Right lobe of liver (tissue), 6 donors: ENCODE measurements around the gene TNFRSF1A. TPM values are rescaled to one million over a fixed set of nuclear protein-coding genes. Genes with fewer than 3 reads are reported as not detected.
"Not testable (repeated sequence)": the region's sequence is repeated elsewhere in the genome, so short reads cannot be mapped to it uniquely, and the experiment has no call there.

Experiments used
- ATAC-seq, 4 donors: fragments of 200-7000 bp; cut with Tn5 transposase; one replicate each; pipeline ENCODE4 v1.9.1; 2020; ENCODE audit warnings: mild to moderate bottlenecking in 4 of 4, moderate library complexity in 4 of 4
- DNase-seq, 3 donors: peaks; one replicate each; pipeline ENCODE4 v3.0.0-alpha.2; 2020
- H3K27ac ChIP-seq, 3 donors: fragments of 200-600 bp; one replicate each; pipeline ENCODE4 v1.8.0; 2022
- H3K27me3 ChIP-seq, 2 donors: fragments of 200-600 bp; one replicate each; pipeline ENCODE4 v1.8.0; 2022
- H3K36me3 ChIP-seq, 4 donors: fragments of 200-600 bp; sonication (generic) in 1 of 4; one replicate each; pipeline versions ENCODE4 v1.5.1 to v1.8.0; 2017 to 2022; ENCODE audit warnings: control low read depth in 1 of 4
- H3K4me1 ChIP-seq, 4 donors: fragments of 200-600 bp; sonication (generic) in 1 of 4; one replicate each; pipeline versions ENCODE4 v1.5.1 to v1.8.0; 2017 to 2022; ENCODE audit warnings: control low read depth in 1 of 4
- H3K4me3 ChIP-seq, 3 donors: fragments of 200-600 bp; one replicate each; pipeline ENCODE4 v1.8.0; 2022
- H3K9me3 ChIP-seq, 4 donors: fragments of 200-600 bp; sonication (generic) in 1 of 4; one replicate each; pipeline versions ENCODE4 v1.5.1 to v1.8.0; 2017 to 2022; ENCODE audit warnings: control low read depth in 1 of 4
- POLR2A ChIP-seq: fragments of 450-650 bp; IDR thresholded peaks from one replicate; pipeline ENCODE4 v1.6.1; 2017; ENCODE audit warnings: antibody characterized with exemption, mild to moderate bottlenecking
- WGBS: methylation state at CpG from one replicate; pipeline ENCODE4 v1.1.6; 2018; ENCODE audit warnings: low coverage, low lambda C conversion rate; ENCODE audit not compliant: insufficient coverage; ENCODE audit errors: missing lambda C conversion rate; 5-methylcytosine and 5-hydroxymethylcytosine counted together
- intact Hi-C, 2 donors: fragments of 100-400 bp; cut with DNase I; formaldehyde crosslinking; loops; one replicate each; pipeline versions ENCODE4 v1.11.2 to v1.14.1; 2022
- total RNA-seq, 6 experiments: library from RNA; depleted of rRNA in 2 of 6; stranded (reverse); fragments of >200 nt in 2 of 6; fragmentation: NEBNext Ultra II Directional in 3 of 6; extraction: Animal tissue kit (Norgen Biotek cat#: 25700) in 3 of 6; gene quantifications; one replicate each; pipeline versions ENCODE4 v1.1.0 to v1.2.4, GENCODE V29; 2016 to 2023
- TF ChIP-seq, protein P1 (sequence below), 4 donors: fragments of 200-600 bp in 3 of 4; fragments of 450-650 bp in 1 of 4; IDR thresholded peaks; one replicate each; pipeline versions ENCODE4 v1.5.1 to v1.8.0; 2016 to 2022; ENCODE audit warnings: antibody characterized with exemption in 4 of 4, mild to moderate bottlenecking in 2 of 4
- donor health status: DM: no; HTN: yes; CAD: no.
- donor health status: DM: no; HTN: no; CAD: no.
- donor health status: DM: no; HTN: no; CAD: no.
- donor health status: DM: no; HTN: yes; CAD: no.
- donor health status: DM: no; HTN: yes; CAD: no.

Gene TNFRSF1A
- total RNA-seq, 6 experiments from 2014 or later, result 70.6 to 199 (median 117) TPM

DNA sequence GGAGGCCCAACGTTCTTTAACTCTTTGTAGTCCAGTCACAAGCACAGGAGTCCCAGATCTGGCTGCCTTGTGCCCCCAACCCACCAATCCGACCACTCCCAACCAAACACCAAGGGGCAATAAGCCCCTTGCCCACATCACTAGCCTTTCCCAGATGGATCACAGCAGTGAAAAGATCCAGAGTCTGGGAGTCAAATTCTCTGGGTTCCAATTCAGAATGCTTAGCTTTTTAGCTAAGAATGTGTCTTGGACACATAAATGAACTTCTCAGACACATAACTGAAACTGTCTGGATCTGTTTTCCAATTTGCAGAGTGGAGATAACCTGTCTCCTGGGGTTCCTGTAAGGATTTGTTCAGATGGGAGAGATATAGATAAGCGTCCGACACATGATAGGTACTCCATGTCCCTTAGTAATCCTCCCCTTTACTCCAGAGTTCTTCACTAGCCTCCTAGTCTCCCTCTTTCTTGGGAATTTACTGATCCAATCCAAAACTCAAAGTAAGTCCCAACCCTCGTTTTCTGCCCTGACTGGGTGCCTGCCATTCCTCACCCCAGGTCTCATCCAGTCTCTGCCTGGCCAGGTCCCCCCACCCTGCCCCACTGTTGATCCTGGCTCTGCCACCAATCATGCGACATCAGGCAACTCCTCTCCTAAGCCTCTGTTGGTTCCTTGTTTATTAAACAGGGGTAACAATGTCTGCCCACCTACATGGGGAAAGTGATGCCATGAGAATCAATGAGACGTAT, 439 bp upstream of the TNFRSF1A start:
- 47% methylated on average over 5 of the region's 7 CpGs for WGBS
- Histone ChIP-seq H3K36me3 (no peaks in the 10 kb centered on the region), H3K9me3 (no peaks in the 10 kb centered on the region), H3K4me3 (peak overlapping the region; percentile 92 to 100 (median 99)), H3K4me1 (peaks cover 0 to 36% (median 14%) of the 10 kb centered on the region in 4 donors), H3K27ac (peak overlapping the region; percentile 99 to 100 (median 99)), H3K27me3 (no peaks in the 10 kb centered on the region)
- no peak for DNase-seq
- TF ChIP-seq POLR2A, result peak; percentile 0
- TF ChIP-seq, protein P1, sequence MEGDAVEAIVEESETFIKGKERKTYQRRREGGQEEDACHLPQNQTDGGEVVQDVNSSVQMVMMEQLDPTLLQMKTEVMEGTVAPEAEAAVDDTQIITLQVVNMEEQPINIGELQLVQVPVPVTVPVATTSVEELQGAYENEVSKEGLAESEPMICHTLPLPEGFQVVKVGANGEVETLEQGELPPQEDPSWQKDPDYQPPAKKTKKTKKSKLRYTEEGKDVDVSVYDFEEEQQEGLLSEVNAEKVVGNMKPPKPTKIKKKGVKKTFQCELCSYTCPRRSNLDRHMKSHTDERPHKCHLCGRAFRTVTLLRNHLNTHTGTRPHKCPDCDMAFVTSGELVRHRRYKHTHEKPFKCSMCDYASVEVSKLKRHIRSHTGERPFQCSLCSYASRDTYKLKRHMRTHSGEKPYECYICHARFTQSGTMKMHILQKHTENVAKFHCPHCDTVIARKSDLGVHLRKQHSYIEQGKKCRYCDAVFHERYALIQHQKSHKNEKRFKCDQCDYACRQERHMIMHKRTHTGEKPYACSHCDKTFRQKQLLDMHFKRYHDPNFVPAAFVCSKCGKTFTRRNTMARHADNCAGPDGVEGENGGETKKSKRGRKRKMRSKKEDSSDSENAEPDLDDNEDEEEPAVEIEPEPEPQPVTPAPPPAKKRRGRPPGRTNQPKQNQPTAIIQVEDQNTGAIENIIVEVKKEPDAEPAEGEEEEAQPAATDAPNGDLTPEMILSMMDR (IDR thresholded peaks at IDR 0.05), result no peak
- ATAC-seq, result no peak
- intact Hi-C loops, result no loop called here

DNA sequence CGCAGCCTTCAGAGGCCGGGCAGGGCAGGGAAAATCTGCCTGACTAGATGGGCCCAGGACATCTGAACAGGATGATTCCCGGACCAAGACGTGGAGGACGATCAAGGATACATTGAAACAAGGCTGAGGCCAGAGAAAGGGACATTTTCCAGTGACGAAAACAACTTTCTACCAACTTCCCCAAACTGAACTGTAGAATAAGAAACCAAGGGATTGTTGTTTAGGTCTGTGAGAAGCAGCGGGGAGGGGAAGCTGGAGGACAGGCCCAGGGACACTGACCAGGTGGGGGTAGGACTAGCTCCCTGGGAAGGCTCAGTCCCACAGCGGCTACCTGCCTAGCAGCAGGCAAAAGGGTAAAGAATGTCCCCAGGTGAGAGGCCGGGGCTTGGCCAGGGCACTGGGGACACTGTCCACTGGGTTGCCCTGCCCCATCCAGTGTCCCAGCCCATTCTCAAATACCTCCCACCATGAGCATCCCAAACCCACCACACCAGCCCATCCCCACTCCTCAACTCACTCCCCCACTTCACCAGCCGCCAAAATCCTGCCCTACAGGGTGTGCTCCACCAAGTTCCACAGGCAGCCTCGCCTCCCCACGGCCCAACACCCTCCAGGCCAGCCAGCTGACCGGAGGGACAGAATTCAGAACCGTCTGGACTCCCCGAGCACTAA, 995 bp downstream of the TNFRSF1A start:
- intact Hi-C loops, result no loop called here
- DNase-seq, result peak in 2 of 3 donors; percentile 59 to 68
- peak in 1 of 4 donors; percentile 1 for ATAC-seq

DNA sequence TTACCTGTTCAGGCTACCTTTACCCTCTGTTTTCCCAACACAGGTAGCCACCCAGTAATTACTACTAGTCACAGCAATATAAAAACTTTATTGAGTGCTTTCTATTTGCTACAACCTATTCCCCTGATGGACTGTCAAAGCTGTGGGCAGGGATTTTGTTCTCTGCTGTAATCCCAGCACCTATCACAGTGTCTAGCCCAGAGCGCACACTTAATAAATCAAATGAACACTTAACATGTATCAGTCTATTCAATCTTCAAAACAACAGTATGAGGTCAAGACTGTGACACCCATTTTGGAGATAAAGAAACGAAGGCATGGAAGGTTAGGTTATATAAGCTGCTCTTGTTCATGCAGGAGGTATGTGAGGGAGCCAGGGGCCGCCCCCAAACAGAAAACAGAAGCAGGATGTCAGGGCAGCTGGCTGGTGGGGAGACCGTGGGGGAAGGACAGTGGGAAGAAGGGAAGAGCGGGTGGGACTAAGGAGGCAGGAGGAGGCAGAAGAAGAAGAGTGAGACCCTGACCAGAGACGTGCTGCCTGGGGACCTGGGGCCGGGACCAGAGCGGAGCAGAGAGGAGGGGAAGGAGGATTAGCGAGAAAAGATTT, 1.7 kb downstream of the TNFRSF1A start:
- Histone ChIP-seq H3K4me3 (peak overlapping the region; percentile 92 to 100 (median 99)), H3K36me3 (no peaks in the 10 kb centered on the region), H3K27me3 (no peaks in the 10 kb centered on the region), H3K27ac (peak overlapping the region; percentile 99 to 100 (median 99)), H3K4me1 (peaks cover 0 to 40% (median 15%) of the 10 kb centered on the region in 4 donors), H3K9me3 (no peaks in the 10 kb centered on the region)
- intact Hi-C loops, result no loop called here
- ATAC-seq (no peak), DNase-seq (peak in 1 of 3 donors; percentile 51)
- WGBS, result 2% methylated on average over 9 of the region's 9 CpGs
- peak; percentile 24 for TF ChIP-seq POLR2A
- TF ChIP-seq, protein P1 (IDR thresholded peaks at IDR 0.05), result no peak

More for the DNA sequence above, 995 bp downstream of the TNFRSF1A start:
- TF ChIP-seq, protein P1 (IDR thresholded peaks at IDR 0.05), result no peak
- peak; percentile 8 for TF ChIP-seq POLR2A
- H3K36me3 ChIP-seq, result no peaks in the 10 kb centered on the region
- no peaks in the 10 kb centered on the region for H3K27me3 ChIP-seq
- H3K4me1 ChIP-seq, result peaks cover 0 to 43% (median 14%) of the 10 kb centered on the region in 4 donors
- H3K27ac ChIP-seq, result peak overlapping the region; percentile 99 to 100 (median 99)
- 2% methylated on average over 13 of the region's 15 CpGs for WGBS
- peak overlapping the region; percentile 92 to 100 (median 99) for H3K4me3 ChIP-seq
- no peaks in the 10 kb centered on the region for H3K9me3 ChIP-seq

DNA sequence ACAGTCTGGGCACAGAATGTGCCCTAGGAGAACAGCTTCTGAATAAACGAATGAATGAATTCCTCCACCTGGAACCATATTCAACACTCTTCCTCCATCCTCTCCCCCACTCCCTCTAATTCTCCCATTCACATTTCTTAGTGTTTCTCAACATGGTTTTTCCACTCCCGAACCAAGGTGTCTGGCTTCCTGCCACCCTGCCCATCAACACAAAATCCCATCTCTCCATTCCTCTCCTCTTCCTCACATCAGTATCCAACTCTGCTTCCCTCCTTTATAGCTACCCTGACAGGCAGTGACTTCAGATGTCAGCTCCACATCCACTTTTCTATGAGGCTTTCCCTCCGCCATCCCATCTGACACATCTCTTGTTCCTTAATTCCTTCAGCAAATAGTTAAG, 2.9 kb downstream of the TNFRSF1A start:
- Histone ChIP-seq H3K4me3 (peak overlapping the region; percentile 92 to 100 (median 99)), H3K36me3 (peaks cover 0 to 7% (median 2%) of the 10 kb centered on the region in 4 donors), H3K27ac (peak overlapping the region; percentile 97 to 100 (median 99)), H3K9me3 (no peaks in the 10 kb centered on the region), H3K27me3 (no peaks in the 10 kb centered on the region), H3K4me1 (peaks cover 0 to 52% (median 23%) of the 10 kb centered on the region in 4 donors)
- 24% methylated on average over 3 of the region's 3 CpGs for WGBS
- intact Hi-C loops, result loop anchor here (10.0 kb wide), 2 partner anchors 46 to 196 kb away; partner anchors contain the start of genes LTBR (in 2 of the 2) and GAPDH (in 1 of the 2)
- TF ChIP-seq, protein P1 (IDR thresholded peaks at IDR 0.05), result no peak
- TF ChIP-seq POLR2A, result no peak
- no peak for ATAC-seq
- no peak for DNase-seq

DNA sequence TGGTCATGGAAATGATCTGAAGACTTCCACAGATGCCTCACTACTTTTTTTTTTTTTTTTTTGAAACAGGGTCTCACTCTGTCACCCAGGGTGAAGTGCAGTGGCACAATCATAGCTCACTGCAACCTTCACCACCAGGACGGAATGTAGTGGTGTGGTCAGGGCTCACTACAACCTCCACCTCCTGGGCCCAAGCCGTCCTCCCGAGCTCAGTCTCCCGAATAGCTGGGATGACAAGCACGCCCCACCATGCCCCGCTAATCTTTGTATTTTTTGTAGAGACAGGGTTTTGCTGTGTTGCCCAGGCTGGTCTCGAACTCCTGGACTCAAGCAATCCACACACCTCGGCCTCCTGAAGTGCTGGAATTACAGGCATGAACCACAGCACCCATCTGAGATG, 3.3 kb downstream of the TNFRSF1A start:
- intact Hi-C loops, result loop anchor here (10.0 kb wide), 2 partner anchors 46 to 196 kb away; partner anchors contain the start of genes LTBR (in 2 of the 2) and GAPDH (in 1 of the 2)
- Histone ChIP-seq H3K4me3 (peak overlapping the region; percentile 92 to 100 (median 99)), H3K27ac (peak overlapping the region; percentile 97 to 100 (median 99)), H3K36me3 (peaks cover 0 to 11% (median 5%) of the 10 kb centered on the region in 4 donors), H3K4me1 (peaks cover 0 to 56% (median 25%) of the 10 kb centered on the region in 4 donors)
- not testable (repeated sequence) for ATAC-seq, H3K27me3 ChIP-seq, DNase-seq, H3K9me3 ChIP-seq
- WGBS, result 49% methylated on average over 6 of the region's 8 CpGs
